Stimulated activated CD4-positive, alpha-beta T cell treated with anti-CD3 and anti-CD28 coated beads, Interleukin-1b, Interleukin-23, amount 100 ng/mL, for 24 hours (primary cell): ENCODE results near the gene FRMD4B.
A peak's percentile ranks its signal among the peaks of the same experiment; 100 is the strongest.

ENCODE experiments used
- DNase-seq, 4 experiments: peaks; one replicate each; pipeline ENCODE4 v3.0.0-alpha.2; 2020; ENCODE audit warnings: low read depth in 4 of 4, low spot score in 1 of 4

FRMD4B gene

DNA sequence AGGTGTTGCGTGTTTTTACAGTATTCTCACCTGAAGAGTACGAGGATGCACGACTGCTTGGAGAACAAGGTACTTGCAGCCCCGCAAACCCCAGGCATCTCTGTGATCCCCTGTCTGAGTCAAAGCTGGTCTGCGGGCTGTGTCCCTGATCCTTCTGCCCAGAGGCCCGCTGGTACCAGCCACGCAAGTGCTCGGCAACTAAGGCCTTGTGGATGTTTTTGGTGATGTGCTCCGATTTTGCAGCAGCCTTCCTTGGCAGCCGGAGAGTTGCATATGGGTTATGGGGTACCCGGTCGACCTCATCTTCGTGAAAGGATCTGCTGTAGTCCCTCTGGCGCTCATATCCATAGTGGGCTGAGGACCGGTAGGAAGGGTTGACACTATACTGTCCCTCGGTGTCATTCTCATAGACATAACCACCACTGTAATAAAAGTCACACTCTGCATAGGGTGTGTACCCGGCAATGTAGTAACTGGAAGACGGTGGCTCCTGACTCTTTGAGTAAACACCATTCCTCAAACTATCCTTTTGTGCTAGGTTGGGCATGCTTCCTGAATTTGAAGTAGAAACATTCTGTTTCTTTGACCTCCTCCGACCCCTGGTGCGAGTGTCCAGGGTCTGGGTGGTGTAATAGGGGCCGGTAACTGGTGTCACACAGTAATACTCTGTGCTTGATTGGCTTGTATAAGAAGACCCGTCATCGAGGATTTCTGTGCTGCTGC is 204.9 kb downstream of the FRMD4B start:
- DNase-seq, result no peak

- DNase-seq, result no peak
Observed at GRCh38 chr3:69179740-69180372, 206.0 kb downstream of the FRMD4B start.

DNA sequence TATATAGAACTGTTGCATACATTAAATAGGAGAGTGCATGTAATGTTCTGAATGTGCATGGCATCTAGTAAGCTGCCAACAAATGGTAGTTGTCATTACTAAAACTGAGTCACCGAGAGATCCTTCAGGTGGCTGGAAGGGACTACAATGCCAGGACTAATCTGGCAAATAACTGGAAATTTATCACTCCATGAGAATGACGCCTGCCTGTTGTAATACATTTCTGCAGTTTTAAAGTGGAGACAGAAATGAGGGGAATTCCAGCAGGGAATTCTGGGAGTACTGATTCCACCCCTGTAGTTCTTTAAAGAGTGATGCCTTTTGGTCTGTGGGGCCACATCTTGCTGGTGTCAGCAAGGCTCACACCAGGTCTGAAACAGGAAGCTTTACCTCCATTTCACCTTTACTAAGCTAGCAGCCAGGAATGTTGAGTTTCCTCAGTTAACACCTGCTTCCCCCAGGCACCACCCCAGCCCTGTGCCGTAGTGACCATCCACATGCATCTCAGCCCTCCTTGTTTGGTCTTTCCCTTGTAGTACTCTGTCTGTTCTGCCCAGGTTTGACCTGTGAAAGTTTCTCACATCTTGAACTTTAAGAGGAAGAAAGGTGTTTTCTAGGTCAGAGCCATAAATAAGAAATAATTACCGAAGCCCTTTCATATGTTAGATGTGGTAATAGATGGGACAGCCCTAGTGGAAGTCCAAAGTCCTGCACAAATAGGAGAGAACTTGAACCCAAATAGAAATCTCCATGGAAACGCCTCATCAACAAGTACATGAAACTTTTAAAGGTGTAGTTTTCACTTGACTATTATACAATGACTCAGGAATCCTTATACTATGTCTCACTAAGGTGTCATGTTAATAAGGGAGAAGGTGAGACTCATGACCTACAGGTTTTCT is 206.8 kb downstream of the FRMD4B start:
- DNase-seq, result no peak

- DNase-seq, result no peak
Observed at GRCh38 chr3:69178082-69178481, 207.8 kb downstream of the FRMD4B start.

DNA sequence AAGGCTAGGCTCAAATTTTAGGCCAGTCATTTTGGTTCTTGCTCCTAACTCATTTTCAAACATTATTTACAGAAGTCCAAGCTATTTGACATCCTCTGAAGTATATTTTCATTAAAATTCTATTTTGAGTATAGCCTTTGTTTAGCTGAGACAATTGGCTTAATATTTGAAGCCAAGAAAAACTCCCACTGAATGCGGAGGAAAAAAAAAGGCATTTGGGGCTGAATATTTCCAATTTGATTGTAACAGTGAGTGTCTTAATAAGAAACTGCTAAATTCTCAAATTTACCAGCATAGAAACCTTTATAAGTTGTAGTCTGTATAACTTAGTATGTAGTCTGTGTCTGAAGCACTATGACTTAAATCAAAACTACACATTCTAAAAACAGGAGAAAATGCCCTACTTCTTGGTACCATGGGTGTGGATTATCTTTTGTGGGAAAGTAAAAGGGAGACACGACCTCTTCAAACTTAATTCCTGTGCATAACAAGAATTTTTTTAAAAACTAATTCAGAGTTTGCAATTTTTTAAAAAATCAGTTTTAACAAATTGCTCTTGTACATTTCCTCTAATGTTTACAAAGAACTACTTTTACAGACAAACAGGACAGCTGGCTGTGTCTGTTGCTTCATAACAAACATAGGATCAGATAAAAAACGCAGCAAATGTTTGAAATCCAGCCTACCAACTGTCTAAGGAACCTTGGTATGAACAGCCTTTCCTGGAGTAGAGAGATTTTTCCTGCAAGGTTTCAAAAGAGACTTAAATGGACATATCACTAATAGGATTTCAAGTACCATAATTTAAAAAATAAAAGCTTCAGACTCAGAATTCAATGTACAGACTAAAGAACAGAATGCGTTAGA is 210.8 kb downstream of the FRMD4B start:
- DNase-seq, result no peak

DNA sequence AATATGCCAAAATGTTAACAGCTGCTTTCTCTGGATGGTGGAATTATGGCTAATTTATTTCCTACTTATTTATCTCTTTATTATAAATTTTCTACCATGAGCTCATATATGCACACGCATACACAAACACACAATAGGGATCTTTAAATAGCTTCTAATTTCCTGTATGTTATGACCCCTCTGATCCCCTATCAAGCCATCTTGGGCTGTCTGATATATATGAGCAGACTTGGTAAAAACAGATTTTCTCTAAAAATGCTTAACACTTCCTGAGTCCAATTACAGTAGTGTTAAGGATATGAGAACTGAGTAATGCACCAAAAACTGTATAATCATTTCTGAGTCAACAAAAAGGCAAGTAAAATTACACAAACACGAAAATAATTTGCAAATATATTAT is 211.4 kb downstream of the FRMD4B start:
- DNase-seq, result no peak

- no peak for DNase-seq
Observed at GRCh38 chr3:69172058-69172457, 213.8 kb downstream of the FRMD4B start.

GRCh38 chr3:69166446-69166845 is 219.4 kb downstream of the FRMD4B start:
- no peak for DNase-seq

GRCh38 chr3:69165744-69166143 is 220.1 kb downstream of the FRMD4B start:
- no peak for DNase-seq

- DNase-seq, result no peak
Observed at GRCh38 chr3:69164296-69164695, 221.6 kb downstream of the FRMD4B start.

- no peak for DNase-seq
Observed at GRCh38 chr3:69162308-69162980, 223.4 kb downstream of the FRMD4B start.

GRCh38 chr3:69161587-69162307 is 224.1 kb downstream of the FRMD4B start:
- peak in 2 of 4 experiments; percentile 3 to 9 for DNase-seq

- no peak for DNase-seq
Observed at GRCh38 chr3:69160525-69160924, 225.4 kb downstream of the FRMD4B start.

- DNase-seq, result no peak
Observed at GRCh38 chr3:69160107-69160506, 225.8 kb downstream of the FRMD4B start.

DNA sequence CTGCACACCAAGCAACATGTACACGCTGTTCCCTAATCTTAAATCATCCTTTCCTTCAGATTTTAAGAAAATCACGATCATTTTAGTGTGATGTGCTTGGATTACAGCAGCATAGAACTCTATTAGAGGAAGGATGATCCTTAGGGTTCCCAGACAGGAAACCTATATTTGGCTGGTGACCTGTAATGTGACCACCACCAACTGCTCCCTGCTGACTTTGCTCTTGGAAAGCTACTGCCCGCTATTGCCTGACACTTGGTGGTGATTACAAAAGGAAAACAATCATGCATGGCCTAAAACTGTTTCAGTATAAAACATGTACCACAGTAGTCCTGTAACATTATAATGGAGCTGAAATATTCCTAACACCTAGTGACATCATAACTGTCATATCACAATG is 236.3 kb downstream of the FRMD4B start:
- no peak for DNase-seq

GRCh38 chr3:69145688-69146087 is 240.2 kb downstream of the FRMD4B start:
- no peak for DNase-seq

GRCh38 chr3:69144631-69145245 is 241.2 kb downstream of the FRMD4B start:
- no peak for DNase-seq

GRCh38 chr3:69143612-69144011 is 242.3 kb downstream of the FRMD4B start:
- no peak for DNase-seq

DNA sequence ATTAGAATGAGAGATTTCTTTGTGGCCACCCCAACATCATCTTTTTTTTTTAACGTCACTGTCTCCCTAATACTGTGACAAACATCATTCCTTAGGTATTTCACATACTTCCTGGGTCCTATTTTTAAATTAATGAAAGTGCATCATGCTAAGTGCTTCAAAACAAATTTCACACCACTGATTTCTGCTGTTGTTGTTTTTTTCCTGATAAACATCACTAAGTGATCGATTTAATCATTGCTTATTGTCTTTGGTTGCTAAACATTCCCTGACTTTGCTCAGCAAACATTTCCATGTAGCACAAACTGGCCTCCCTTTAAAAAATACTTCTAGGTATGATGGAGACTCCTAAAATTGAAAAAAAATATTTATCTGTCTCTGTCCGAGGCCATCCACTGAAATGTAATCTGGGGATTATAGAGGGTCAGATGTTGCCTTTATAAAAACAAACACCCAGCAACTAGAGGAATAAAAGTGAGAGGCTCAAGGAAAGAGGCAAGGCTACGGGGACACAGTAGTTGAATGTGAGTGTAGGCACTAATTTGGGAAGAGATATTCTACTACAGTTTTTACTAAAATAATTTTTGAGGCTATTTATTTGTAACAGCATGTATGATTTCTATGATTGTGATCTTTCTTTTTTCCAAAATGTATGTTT is 243.0 kb downstream of the FRMD4B start:
- DNase-seq, result no peak
